Body of pancreas (tissue), 4 donors: Measurements from ENCODE around the gene GLI3.

Experiments used
- CTCF ChIP-seq, 7 experiments: fragments of 450-650 bp in 4 of 7; fragments of 200-600 bp in 3 of 7; sonication (generic) in 3 of 7; IDR thresholded peaks; one replicate each; pipeline ENCODE4 v1.5.1; 2016 to 2019; ENCODE audit warnings: antibody characterized with exemption in 7 of 7
- POLR2A ChIP-seq, 3 donors: fragments of 450-650 bp; IDR thresholded peaks; one replicate each; pipeline ENCODE4 v1.6.1; 2016; ENCODE audit warnings: antibody characterized with exemption in 3 of 3, mild to moderate bottlenecking in 2 of 3

GRCh38 chr7:42096681-42097561 lies 140.1 kb downstream of the GLI3 start:
- TF ChIP-seq CTCF (IDR thresholded peaks at IDR 0.05) (no peak), POLR2A (IDR thresholded peaks at IDR 0.05) (no peak)
